GM18508 (cell line): ENCODE data around the gene FEM1C.

Experiments
- ATAC-seq: cut with Tn5 transposase; IDR thresholded peaks from one replicate; pipeline ENCODE4 v1.9.1; 2021; ENCODE audit warnings: moderate number of reproducible peaks; ENCODE audit not compliant: insufficient read depth, unreplicated experiment

The FEM1C gene

GRCh38 chr5:115544436-115545350 is at the start of gene FEM1C:
Gene FEM1C, minus strand, starts transcription at chr5:115544775. Its CDS starts 1,282 bp downstream, at chr5:115543493.
- peak; percentile 94 for ATAC-seq

DNA sequence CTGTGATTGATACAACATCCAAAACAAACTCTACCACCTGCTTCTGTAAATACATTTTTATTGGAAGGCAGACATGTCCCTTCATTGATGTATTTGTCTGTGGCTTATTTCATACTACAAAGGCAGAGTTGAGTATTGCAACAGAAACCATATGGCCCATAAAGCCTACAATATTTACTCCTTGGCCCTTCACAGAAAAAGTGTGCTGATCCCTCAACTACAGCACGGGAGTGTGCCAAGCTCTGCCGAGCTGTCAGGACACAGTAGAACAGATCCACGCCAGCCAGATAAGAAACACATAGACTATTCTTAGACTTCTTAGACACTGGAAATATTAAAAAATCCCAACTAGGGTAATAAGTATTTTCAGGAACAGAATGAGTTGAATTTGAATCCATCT is 44.5 kb upstream of the FEM1C start:
- no peak for ATAC-seq

- no peak for ATAC-seq
Measured at GRCh38 chr5:115588640-115589039, 44.1 kb upstream of the FEM1C start.

- no peak for ATAC-seq
Measured at GRCh38 chr5:115586525-115587146, 42.1 kb upstream of the FEM1C start.

- ATAC-seq, result no peak
Measured at GRCh38 chr5:115585265-115585664, 40.7 kb upstream of the FEM1C start.

- no peak for ATAC-seq
Measured at GRCh38 chr5:115584501-115584900, 39.9 kb upstream of the FEM1C start.

DNA sequence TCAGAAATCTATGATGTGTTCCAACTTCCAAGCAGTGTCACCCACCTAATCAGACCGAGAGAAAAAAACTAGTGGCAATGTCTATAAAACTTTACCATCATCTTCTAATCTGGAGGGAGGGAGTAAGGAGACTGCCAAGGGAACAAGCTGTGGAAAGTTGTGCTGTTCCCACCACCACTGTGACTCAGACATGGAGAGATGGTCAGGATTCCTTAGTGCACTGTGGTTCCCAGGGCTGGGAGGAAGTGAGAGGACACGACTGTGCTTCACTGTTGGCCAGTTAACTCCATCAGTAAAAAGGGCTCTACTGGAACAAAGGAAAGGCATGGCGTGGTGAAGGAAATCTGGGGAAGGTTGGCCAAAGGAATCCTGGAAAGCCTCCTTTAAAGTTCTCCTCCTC is 38.9 kb upstream of the FEM1C start:
- no peak for ATAC-seq

DNA sequence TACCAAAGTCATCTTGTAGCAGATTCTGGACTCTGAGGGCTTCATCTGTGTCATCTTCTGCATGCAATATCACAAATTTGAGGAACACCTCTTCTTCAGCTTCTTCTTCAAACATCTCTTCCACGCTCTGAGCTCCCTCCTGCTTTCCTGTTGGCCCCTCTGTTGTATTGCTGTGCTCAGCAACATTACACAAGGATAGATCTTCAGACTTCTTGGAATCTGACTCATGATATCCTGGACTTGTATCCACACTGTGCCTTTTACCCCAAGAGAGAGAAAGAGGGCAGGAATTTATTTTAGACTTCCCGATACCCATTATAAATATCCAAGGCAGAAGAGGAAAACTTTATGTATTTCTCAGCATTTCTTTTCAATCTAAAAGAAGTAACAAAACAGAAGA is 36.4 kb upstream of the FEM1C start:
- no peak for ATAC-seq

DNA sequence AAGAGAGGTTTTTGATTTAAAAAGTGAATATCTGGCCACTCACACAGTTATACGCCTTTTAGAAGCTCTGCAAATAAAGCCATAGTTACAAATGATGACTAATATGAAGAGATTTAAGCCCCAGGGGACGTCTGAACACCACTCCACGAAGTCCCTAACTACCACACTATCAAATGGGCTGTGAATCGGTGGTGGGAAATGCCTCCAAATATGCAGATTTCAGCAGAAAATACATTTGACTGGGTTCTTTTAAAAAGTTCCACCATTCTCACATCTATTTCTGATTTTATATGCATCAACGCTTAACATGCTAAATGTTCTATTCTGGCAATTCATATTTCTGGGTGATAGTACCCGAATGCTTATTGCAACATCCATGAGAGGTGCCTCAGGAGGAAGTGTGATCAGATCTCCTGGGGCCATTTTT is 35.2 kb upstream of the FEM1C start:
- ATAC-seq, result no peak

DNA sequence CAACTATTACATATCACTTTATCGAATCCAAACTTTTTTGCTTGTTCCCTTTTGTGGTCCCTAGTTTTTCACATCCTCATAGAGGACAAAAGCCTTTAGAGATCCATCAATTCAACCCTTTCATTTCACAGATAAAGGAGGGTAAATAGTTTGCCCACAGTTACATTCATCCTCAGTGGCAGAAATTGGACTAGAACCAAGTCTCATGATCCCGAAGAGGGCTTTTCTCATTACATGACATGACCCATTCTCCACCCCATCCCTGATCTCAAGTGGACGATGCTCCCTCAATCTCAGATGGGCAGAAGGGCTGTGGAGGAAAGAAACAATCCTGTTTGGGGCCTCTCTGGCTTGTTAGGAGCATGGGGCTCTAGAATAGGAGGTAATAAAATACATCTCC is 34.6 kb upstream of the FEM1C start:
- no peak for ATAC-seq

DNA sequence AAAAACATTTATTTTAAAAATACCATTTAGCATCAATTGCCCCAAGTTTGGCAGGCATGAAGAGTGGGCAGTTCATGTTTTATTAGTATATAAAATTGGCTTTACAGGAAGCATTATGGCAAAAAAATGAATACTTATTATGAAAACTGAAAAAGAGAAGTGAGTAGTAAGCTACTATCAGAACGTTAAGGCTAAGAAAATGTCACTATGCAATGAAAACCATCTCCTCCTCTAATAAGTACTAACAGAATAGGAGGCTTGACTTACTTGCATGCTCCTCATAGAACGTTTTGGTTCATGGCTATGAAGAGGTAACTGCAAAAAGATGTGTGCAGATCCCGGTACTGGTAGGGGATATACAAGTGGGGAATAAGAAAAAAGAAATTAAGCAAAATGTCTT is 34.1 kb upstream of the FEM1C start:
- ATAC-seq, result peak; percentile 50

DNA sequence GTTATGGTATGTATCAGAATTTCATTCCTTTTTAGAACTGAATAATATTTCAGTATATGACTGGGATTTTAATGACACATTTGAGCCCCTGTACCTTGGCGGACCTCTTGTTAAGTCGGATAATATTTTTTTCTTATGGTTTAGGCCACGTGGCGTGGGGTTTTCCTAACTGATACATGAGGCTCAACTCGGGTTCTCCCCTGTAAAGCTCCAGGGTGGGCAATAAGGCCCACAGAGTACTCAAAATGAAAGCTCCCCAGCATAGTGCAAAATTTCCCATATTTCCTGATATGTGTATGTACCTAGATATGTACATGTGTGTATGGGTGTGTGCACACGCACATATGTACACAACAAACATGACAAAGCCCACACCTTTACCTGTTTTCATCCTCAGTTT is 33.2 kb upstream of the FEM1C start:
- no peak for ATAC-seq

DNA sequence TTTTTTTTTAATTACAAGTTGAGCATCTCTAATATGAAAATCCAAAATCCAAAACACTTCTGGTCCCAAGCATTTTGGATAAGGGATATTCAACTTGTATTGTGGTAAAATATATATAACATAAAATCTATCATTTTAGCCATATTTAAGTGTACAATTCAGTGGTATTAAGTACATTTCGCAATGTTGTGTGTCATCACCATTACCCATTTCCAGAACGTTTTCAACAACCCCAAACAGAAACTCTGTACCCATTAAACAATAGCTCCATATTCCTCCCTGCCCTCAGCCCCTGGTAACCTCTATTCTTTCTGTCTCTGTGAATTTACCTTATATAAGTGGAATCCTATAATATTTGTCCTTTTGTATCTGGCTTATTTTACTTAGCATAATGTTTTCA is 32.8 kb upstream of the FEM1C start:
- no peak for ATAC-seq

GRCh38 chr5:115575167-115576070 is 30.8 kb upstream of the FEM1C start:
- ATAC-seq, result peak; percentile 33

- ATAC-seq, result no peak
Measured at GRCh38 chr5:115573133-115573532, 28.6 kb upstream of the FEM1C start.

- no peak for ATAC-seq
Measured at GRCh38 chr5:115571441-115571878, 26.9 kb upstream of the FEM1C start.

GRCh38 chr5:115568668-115569067 is 24.1 kb upstream of the FEM1C start:
- ATAC-seq, result no peak

GRCh38 chr5:115565233-115565632 is 20.7 kb upstream of the FEM1C start:
- ATAC-seq, result no peak

GRCh38 chr5:115561176-115561575 is 16.6 kb upstream of the FEM1C start:
- ATAC-seq, result no peak

- no peak for ATAC-seq
Measured at GRCh38 chr5:115559524-115559923, 14.9 kb upstream of the FEM1C start.
